Parathyroid adenoma (tissue), 2 donors: ENCODE measurements around the gene HSPBAP1.

ENCODE experiments used
- H2AFZ ChIP-seq: fragments of 300-600 bp; sonication (generic); one replicate; pipeline ENCODE4 v1.7.0; 2017; ENCODE audit warnings: antibody characterized with exemption, mild to moderate bottlenecking
- H3K27ac ChIP-seq: fragments of 300-600 bp; sonication (generic); one replicate; pipeline ENCODE4 v1.7.0; 2017
- H3K27me3 ChIP-seq: fragments of 300-600 bp; sonication (generic); one replicate; pipeline ENCODE4 v1.7.0; 2017; ENCODE audit warnings: low read length; ENCODE audit not compliant: control insufficient read depth, insufficient read depth
- H3K36me3 ChIP-seq: fragments of 300-600 bp; sonication (generic); one replicate; pipeline ENCODE4 v1.7.0; 2017; ENCODE audit warnings: low read length; ENCODE audit not compliant: control insufficient read depth, insufficient read depth
- H3K4me1 ChIP-seq: fragments of 300-600 bp; sonication (generic); one replicate; pipeline ENCODE4 v1.7.0; 2017; ENCODE audit warnings: control low read depth
- H3K4me2 ChIP-seq: fragments of 300-600 bp; sonication (generic); one replicate; pipeline ENCODE4 v1.7.0; 2017; ENCODE audit warnings: low read length
- H3K4me3 ChIP-seq: fragments of 300-600 bp; sonication (generic); one replicate; pipeline ENCODE4 v1.7.0; 2017; ENCODE audit warnings: low read depth, low read length
- H3K79me2 ChIP-seq: fragments of 300-600 bp; sonication (generic); one replicate; pipeline ENCODE4 v1.7.0; 2017; ENCODE audit warnings: control low read depth
- H3K9ac ChIP-seq: fragments of 300-600 bp; sonication (generic); one replicate; pipeline ENCODE4 v1.7.0; 2017; ENCODE audit warnings: mild to moderate bottlenecking
- H3K9me3 ChIP-seq: fragments of 300-600 bp; sonication (generic); one replicate; pipeline ENCODE4 v1.7.0; 2017; ENCODE audit warnings: low read length; ENCODE audit not compliant: control insufficient read depth
- TF ChIP-seq, protein P1 (sequence below): fragments of 300-600 bp; sonication (generic); IDR thresholded peaks from one replicate; pipeline ENCODE4 v1.7.0; 2017; ENCODE audit warnings: antibody characterized with exemption, mild to moderate bottlenecking
- donor health status: primary hyperparathyroidism.

HSPBAP1 gene

DNA sequence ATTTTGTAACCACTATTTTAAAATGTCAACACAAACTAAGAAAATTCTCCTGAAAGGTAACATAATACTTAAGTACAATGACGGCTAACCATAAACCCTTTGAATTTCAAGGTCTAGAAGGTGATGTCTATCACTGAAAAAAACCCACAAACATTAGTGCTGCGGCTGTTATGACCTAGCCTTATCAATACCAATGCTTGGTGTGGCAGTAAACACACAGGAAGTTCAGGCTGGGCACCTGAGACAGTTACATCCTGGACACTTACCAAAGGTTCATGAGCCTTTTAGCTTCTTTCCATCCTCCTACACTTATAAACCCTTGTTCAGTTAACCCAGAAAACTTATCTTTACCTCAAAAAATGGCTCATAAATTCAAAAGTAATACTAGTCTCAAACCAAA is 5.8 kb downstream of the HSPBAP1 start:
- H3K9me3 ChIP-seq = no peaks in the 10 kb centered on the region
- H3K79me2 ChIP-seq = no peaks in the 10 kb centered on the region
- H3K27ac ChIP-seq = no peak overlapping the region
- H3K9ac ChIP-seq = no peak overlapping the region
- no peaks in the 10 kb centered on the region for H3K36me3 ChIP-seq
- no peak overlapping the region for H3K4me2 ChIP-seq
- H3K27me3 ChIP-seq = no peaks in the 10 kb centered on the region
- no peaks in the 10 kb centered on the region for H3K4me1 ChIP-seq
- no peak overlapping the region for H3K4me3 ChIP-seq
- TF ChIP-seq, protein P1, sequence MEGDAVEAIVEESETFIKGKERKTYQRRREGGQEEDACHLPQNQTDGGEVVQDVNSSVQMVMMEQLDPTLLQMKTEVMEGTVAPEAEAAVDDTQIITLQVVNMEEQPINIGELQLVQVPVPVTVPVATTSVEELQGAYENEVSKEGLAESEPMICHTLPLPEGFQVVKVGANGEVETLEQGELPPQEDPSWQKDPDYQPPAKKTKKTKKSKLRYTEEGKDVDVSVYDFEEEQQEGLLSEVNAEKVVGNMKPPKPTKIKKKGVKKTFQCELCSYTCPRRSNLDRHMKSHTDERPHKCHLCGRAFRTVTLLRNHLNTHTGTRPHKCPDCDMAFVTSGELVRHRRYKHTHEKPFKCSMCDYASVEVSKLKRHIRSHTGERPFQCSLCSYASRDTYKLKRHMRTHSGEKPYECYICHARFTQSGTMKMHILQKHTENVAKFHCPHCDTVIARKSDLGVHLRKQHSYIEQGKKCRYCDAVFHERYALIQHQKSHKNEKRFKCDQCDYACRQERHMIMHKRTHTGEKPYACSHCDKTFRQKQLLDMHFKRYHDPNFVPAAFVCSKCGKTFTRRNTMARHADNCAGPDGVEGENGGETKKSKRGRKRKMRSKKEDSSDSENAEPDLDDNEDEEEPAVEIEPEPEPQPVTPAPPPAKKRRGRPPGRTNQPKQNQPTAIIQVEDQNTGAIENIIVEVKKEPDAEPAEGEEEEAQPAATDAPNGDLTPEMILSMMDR = no peak
- no peak overlapping the region for H2AFZ ChIP-seq

DNA sequence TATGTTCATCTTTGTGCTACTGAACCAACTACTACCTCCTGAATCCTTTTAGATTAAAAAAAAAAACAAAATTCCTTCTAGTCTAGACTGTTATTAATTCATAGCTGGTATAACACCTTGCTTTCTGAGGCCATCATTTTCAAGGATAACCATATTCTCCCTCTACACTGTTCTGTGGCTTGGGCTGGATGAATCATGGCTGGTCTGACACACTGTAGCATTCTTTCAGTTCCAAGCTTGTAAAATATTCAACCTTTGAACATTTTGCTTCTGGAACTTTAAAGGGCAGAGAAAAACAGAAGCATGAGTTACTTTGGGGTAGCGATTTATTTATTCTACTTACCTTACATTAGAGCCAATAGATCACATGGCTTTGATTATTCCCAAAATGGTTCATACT is 7.6 kb downstream of the HSPBAP1 start:
- Histone ChIP-seq H3K4me1 (no peaks in the 10 kb centered on the region), H3K4me3 (no peak overlapping the region), H3K79me2 (no peaks in the 10 kb centered on the region), H3K9me3 (no peaks in the 10 kb centered on the region), H3K27ac (no peak overlapping the region), H3K27me3 (no peaks in the 10 kb centered on the region), H3K4me2 (no peak overlapping the region), H3K9ac (no peak overlapping the region), H3K36me3 (no peaks in the 10 kb centered on the region), H2AFZ (no peak overlapping the region)
- TF ChIP-seq, protein P1 = no peak

DNA sequence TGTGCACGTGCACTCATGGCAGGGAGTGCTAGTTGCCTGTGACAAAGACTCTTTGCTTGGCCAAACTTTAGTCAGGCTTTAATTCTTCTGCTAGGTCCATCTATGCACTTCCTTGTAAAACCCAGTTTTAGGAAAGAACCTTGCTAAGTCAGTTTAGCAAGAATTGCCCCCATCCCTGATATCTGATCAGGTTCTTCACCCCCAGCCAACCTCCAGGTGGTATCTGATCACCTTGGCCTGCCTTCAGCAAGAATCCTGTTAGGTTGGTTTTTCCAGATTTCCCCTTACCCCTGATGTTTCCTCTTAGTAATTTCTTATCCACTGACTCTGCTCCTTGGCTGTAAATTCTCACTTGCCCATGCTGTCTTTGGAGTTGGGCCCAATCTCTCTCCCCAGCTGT is 8.4 kb downstream of the HSPBAP1 start:
- H3K9me3 ChIP-seq = no peaks in the 10 kb centered on the region
- no peak overlapping the region for H3K27ac ChIP-seq
- no peaks in the 10 kb centered on the region for H3K4me1 ChIP-seq
- no peak overlapping the region for H3K4me3 ChIP-seq
- no peak overlapping the region for H2AFZ ChIP-seq
- H3K9ac ChIP-seq = no peak overlapping the region
- H3K27me3 ChIP-seq = no peaks in the 10 kb centered on the region
- H3K4me2 ChIP-seq = no peak overlapping the region
- TF ChIP-seq, protein P1 = no peak
- no peaks in the 10 kb centered on the region for H3K36me3 ChIP-seq
- H3K79me2 ChIP-seq = no peaks in the 10 kb centered on the region

DNA sequence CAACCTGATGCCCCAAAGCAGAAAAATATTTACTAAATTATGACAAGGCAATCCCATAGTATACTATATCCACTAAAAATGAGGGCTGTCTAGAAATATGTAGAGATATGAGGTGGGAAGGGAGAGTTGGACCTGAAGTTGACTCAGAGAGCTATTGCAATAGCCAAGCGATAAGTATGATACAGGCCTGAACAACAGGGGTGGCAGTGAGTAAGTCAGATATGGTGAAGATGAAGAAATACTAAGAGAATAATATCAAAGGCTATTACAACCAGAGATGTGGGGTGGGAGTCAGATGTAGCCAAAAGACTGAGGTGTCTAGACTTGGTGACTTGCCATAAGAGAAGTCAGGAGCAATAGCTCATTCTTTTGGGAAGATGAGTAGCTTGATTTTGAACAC is 9.2 kb downstream of the HSPBAP1 start:
- no peak overlapping the region for H3K27ac ChIP-seq
- H3K36me3 ChIP-seq = no peaks in the 10 kb centered on the region
- H3K9me3 ChIP-seq = no peaks in the 10 kb centered on the region
- H3K4me1 ChIP-seq = no peaks in the 10 kb centered on the region
- H3K4me2 ChIP-seq = no peak overlapping the region
- TF ChIP-seq, protein P1 = no peak
- H3K79me2 ChIP-seq = no peaks in the 10 kb centered on the region
- no peak overlapping the region for H2AFZ ChIP-seq
- H3K4me3 ChIP-seq = no peak overlapping the region
- H3K27me3 ChIP-seq = no peaks in the 10 kb centered on the region
- no peak overlapping the region for H3K9ac ChIP-seq

DNA sequence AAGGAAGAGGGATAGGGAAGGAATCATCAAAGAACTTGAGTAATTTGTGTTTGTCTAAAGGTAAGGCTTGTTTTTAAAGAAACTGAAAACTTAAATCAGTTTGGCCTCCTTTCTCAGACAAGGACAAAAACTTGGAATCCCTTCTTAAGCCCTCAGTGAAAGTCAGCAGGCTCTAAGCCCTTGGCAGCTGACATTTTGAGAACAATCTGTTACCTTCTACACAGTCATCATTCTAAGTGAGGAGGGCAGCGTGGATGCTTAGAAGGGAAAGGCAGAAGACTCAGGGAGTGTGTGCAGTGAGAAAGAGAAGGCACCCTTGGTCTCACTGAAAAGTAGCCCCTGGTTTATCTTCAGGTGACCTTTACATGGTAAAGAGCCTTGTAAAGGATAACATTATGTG is 10.8 kb downstream of the HSPBAP1 start:
- H3K79me2 ChIP-seq = no peaks in the 10 kb centered on the region
- no peak overlapping the region for H3K4me2 ChIP-seq
- no peaks in the 10 kb centered on the region for H3K36me3 ChIP-seq
- no peak overlapping the region for H3K4me3 ChIP-seq
- no peaks in the 10 kb centered on the region for H3K27me3 ChIP-seq
- H2AFZ ChIP-seq = no peak overlapping the region
- TF ChIP-seq, protein P1 = no peak
- no peaks in the 10 kb centered on the region for H3K4me1 ChIP-seq
- H3K27ac ChIP-seq = no peak overlapping the region
- no peak overlapping the region for H3K9ac ChIP-seq
- H3K9me3 ChIP-seq = no peaks in the 10 kb centered on the region
